GM19397 (cell line): Measurements from ENCODE around the gene ELMO1.

Experiments used
- ATAC-seq: cut with Tn5 transposase; IDR thresholded peaks from one replicate; pipeline ENCODE4 v1.9.1; 2021; ENCODE audit warnings: mild to moderate bottlenecking, moderate library complexity; ENCODE audit not compliant: unreplicated experiment

ELMO1 gene

GRCh38 chr7:37410305-37411229 is 38.1 kb downstream of the ELMO1 start:
- ATAC-seq: no peak

- ATAC-seq: no peak
Measured at GRCh38 chr7:37409461-37409860, 39.2 kb downstream of the ELMO1 start.

GRCh38 chr7:37408291-37409228 is 40.1 kb downstream of the ELMO1 start:
- ATAC-seq: no peak

- ATAC-seq: no peak
Measured at GRCh38 chr7:37405603-37406122, 43.0 kb downstream of the ELMO1 start.

GRCh38 chr7:37405128-37405527 is 43.5 kb downstream of the ELMO1 start:
- ATAC-seq: no peak

- no peak for ATAC-seq
Measured at GRCh38 chr7:37399876-37400421, 48.7 kb downstream of the ELMO1 start.

GRCh38 chr7:37398403-37398802 is 50.3 kb downstream of the ELMO1 start:
- ATAC-seq: no peak

GRCh38 chr7:37395618-37396259 is 52.9 kb downstream of the ELMO1 start:
- no peak for ATAC-seq

- no peak for ATAC-seq
Measured at GRCh38 chr7:37394158-37394557, 54.5 kb downstream of the ELMO1 start.

- no peak for ATAC-seq
Measured at GRCh38 chr7:37393476-37393875, 55.2 kb downstream of the ELMO1 start.

- ATAC-seq: no peak
Measured at GRCh38 chr7:37392673-37393017, 56.0 kb downstream of the ELMO1 start.

- ATAC-seq: no peak
Measured at GRCh38 chr7:37391791-37392672, 56.6 kb downstream of the ELMO1 start.

- no peak for ATAC-seq
Measured at GRCh38 chr7:37390114-37390513, 58.5 kb downstream of the ELMO1 start.

GRCh38 chr7:37388811-37389210 is 59.9 kb downstream of the ELMO1 start:
- ATAC-seq: no peak

GRCh38 chr7:37385787-37386186 is 62.9 kb downstream of the ELMO1 start:
- no peak for ATAC-seq

- ATAC-seq: no peak
Measured at GRCh38 chr7:37382546-37383088, 66.0 kb downstream of the ELMO1 start.

GRCh38 chr7:37380831-37381230 is 67.8 kb downstream of the ELMO1 start:
- no peak for ATAC-seq

GRCh38 chr7:37379546-37380277 is 69.0 kb downstream of the ELMO1 start:
- ATAC-seq: no peak

GRCh38 chr7:37377231-37377630 is 71.4 kb downstream of the ELMO1 start:
- ATAC-seq: no peak
